ENCODE results near the gene TBC1D9.

GRCh38 chr4:140789759-140790158, 33.6 kb upstream of the TBC1D9 start:
- no peak for TF ChIP-seq EZH2 (IDR thresholded peaks at IDR 0.05)
- TF ChIP-seq FOXP2 (optimal IDR thresholded peaks at IDR 0.05; ENCODE audit: control extremely low read depth, extremely low read length, insufficient read depth) = no peak
- TF ChIP-seq POLR2AphosphoS5 (IDR thresholded peaks at IDR 0.05; ENCODE audit: borderline replicate concordance, low read depth, low read length) = no peak
